WI38 (cell line): ENCODE results near the gene GNAI2.

Experiments used
- H3K4me3 ChIP-seq: 2 replicates; pipeline ENCODE4 v1.5.1; 2011; ENCODE audit warnings: low read depth, mild to moderate bottlenecking, control low read depth, low read length
- CTCF ChIP-seq: IDR thresholded peaks from 2 replicates; pipeline ENCODE4 v1.5.1; 2012; ENCODE audit warnings: low read depth, mild to moderate bottlenecking, control low read depth, low read length

The GNAI2 gene

DNA sequence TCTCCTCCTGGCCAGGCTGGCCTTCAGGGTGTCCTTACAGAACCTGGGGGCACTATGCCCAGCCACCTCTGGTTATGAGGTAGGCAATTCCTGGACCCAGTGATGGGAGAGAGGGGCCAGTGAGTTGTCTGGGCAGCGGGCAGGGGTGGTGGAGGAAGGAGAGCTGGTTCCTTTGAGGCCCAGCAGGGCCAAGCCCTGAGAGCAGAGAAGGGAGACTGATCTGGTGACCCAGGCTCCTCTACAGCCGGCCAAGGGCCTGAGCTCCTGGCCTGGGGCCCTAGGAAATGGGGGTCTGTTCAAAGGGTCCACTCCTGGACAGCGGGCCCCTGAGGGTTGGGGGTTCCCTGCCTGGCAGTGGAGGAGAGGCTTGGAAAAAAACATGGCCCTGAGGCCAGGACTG is 23.0 kb upstream of the GNAI2 start:
- no peak overlapping the region for H3K4me3 ChIP-seq
- no peak for TF ChIP-seq CTCF

- TF ChIP-seq CTCF = no peak
- no peak overlapping the region for H3K4me3 ChIP-seq
Measured at GRCh38 chr3:50213373-50213772, 22.6 kb upstream of the GNAI2 start.

GRCh38 chr3:50214824-50215223 is 21.2 kb upstream of the GNAI2 start:
- H3K4me3 ChIP-seq = no peak overlapping the region
- TF ChIP-seq CTCF = no peak

DNA sequence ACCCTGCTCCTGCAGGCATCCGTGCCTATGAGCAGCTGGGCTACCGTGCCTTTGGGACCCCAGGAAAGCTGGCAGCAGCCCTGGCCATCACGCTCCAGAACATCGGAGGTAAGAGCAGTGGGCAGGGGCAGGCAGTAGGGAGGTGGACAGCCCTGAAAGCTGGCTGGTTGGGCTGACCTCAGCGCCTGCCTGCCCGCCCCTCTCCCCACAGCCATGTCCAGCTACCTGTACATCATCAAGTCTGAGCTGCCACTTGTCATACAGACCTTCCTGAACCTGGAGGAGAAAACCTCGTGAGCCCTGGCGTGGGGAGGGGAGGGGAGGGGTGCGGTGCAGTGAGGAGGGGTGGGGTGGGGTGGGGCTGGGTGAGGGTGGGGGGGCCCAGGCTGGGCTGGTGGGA is 20.5 kb upstream of the GNAI2 start:
- TF ChIP-seq CTCF = no peak
- no peak overlapping the region for H3K4me3 ChIP-seq

DNA sequence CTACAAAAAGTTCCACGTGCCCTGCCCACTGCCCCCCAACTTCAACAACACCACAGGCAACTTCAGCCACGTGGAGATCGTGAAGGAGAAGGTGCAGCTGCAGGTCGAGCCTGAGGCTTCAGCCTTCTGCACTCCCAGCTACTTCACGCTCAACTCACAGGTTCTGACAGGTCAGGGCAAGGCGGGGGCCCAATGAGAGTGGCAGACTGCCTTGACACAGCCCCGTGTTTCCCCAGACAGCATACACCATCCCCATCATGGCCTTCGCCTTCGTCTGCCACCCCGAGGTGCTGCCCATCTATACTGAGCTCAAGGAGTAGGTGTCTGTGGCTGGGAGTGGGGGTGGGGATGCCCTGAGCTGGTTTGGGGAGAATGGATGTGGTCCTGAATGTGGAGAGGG is 18.3 kb upstream of the GNAI2 start:
- H3K4me3 ChIP-seq = no peak overlapping the region
- TF ChIP-seq CTCF = no peak

DNA sequence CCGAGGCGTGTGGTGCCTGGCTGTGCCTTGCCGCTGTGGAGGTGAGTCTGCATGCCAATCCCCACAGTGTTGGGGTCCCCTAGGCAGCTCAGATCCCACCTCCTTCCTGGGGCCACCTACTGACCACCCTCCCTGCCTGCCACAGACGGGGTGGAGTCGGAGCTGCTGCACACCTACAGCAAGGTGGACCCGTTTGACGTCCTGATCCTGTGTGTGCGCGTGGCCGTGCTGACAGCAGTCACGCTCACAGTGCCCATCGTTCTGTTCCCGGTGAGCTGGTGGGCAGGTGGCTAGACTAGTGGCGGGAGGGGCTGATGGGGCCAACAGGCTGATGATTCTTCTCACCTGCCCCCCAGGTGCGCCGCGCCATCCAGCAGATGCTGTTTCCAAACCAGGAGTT is 17.6 kb upstream of the GNAI2 start:
- no peak overlapping the region for H3K4me3 ChIP-seq
- no peak for TF ChIP-seq CTCF

DNA sequence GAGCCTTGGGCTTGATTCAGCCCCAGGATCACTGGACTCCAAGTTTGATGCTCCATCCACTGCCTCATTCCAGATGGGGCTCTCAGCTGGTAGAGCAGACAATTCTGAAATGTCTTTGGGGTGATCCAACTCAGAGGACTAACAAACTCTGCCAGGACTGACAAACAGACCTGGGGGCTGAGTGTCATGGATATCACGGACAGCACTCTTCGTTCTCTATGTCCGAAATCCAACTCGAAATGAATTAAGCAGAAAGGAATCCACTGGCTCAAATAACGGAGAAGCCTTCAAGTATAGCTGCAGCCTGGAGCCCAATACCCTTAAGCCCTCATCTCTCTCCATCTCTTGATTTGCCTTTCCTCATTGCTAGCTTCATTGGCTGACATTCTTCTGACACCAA is 16.7 kb upstream of the GNAI2 start:
- TF ChIP-seq CTCF = no peak
- no peak overlapping the region for H3K4me3 ChIP-seq
